HL-60 (cell line): ENCODE results near the gene USP20.

Experiments
- DNase-seq, 2 experiments: peaks; one replicate each; pipeline ENCODE4 v3.0.0-alpha.2; 2010 to 2020; ENCODE audit warnings: low read depth in 1 of 2, low spot score in 1 of 2
- H3K27ac ChIP-seq: fragments of 250-450 bp; sonication (Bioruptor Pico); replicated peaks from 2 replicates; pipeline ENCODE4 v1.5.1; 2020; ENCODE audit warnings: mild to moderate bottlenecking, moderate library complexity
- H3K27me3 ChIP-seq: fragments of 250-450 bp; sonication (Bioruptor Pico); 2 replicates; pipeline ENCODE4 v1.5.1; 2021; ENCODE audit warnings: mild to moderate bottlenecking, moderate library complexity; ENCODE audit not compliant: insufficient read depth, poor library complexity, severe bottlenecking
- H3K4me3 ChIP-seq: replicated peaks from 2 replicates; pipeline ENCODE4 v1.5.1; 2011; ENCODE audit warnings: mild to moderate bottlenecking, control low read depth, low read length; ENCODE audit not compliant: insufficient read depth
- CTCF ChIP-seq: IDR thresholded peaks from one replicate; pipeline ENCODE4 v1.5.1; 2011; ENCODE audit warnings: low read length, control low read depth, inconsistent platforms; ENCODE audit not compliant: insufficient read depth
- GABPA ChIP-seq: IDR thresholded peaks from 2 replicates; pipeline ENCODE4 v1.6.1; 2012; ENCODE audit warnings: low read depth
- POLR2AphosphoS5 ChIP-seq: IDR thresholded peaks from 2 replicates; pipeline ENCODE4 v1.6.1; 2012; ENCODE audit warnings: low read depth
- SPI1 ChIP-seq: IDR thresholded peaks from 2 replicates; pipeline ENCODE4 v1.6.1; 2012; ENCODE audit warnings: low read depth, mild to moderate bottlenecking, borderline replicate concordance
- TF ChIP-seq, protein P1 (sequence below): IDR thresholded peaks from 2 replicates; pipeline ENCODE4 v1.6.1; 2012; ENCODE audit warnings: low read depth; ENCODE audit not compliant: insufficient replicate concordance

The USP20 gene

DNA sequence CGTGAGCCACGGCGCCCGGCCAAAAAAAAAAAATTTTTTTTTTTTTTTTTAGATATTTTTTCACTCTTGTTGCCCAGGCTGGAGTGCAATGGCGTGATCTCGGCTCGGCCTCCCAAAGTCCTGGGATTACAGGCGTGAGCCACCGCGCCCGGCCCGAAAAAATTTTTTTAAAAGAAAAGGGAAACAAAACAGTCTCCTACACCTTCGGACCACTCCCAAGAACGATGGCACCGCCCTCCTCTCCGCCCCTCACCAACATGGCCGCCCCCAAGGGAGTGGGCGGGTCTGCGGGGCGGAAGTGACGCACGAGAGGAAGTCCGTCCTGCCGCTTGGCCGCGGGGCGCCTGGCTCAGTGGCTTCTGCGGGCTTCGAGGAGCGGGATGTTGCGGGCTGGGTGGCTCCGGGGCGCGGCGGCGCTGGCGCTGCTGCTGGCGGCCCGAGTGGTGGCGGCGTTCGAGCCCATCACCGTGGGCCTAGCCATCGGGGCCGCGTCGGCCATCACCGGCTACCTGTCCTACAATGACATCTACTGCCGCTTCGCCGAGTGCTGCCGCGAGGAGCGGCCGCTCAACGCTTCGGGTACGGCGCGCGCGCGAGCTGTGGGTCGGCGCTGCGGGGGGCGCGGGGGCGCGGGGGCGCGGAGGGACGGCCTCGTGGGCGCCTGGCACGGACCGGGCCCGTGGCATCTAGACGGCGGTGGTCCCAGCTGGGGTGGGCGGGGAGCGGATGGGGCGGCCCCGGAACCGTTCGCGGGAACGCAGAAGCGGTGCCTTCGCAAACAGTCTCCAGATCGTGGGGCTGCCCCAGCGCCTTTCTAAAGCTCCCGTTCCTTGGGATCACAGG lies 32.2 kb upstream of the USP20 start, which contains the start of gene TOR1B:
TSS of gene TOR1B (plus strand) at position 352 of the 843 bp plus-strand sequence. CDS start at position 381, 29 bp downstream.
- DNase-seq: peak; percentile 91 to 92
- Histone ChIP-seq H3K27me3 (no peaks in the 10 kb centered on the region), H3K27ac (peak within 1 kb of the TSS; percentile 57), H3K4me3 (peak within 1 kb of the TSS; percentile 73)
- TF ChIP-seq CTCF (no peak), GABPA (peak; percentile 91), SPI1 (peak; percentile 81), POLR2AphosphoS5 (peak; percentile 79)
- TF ChIP-seq, protein P1, sequence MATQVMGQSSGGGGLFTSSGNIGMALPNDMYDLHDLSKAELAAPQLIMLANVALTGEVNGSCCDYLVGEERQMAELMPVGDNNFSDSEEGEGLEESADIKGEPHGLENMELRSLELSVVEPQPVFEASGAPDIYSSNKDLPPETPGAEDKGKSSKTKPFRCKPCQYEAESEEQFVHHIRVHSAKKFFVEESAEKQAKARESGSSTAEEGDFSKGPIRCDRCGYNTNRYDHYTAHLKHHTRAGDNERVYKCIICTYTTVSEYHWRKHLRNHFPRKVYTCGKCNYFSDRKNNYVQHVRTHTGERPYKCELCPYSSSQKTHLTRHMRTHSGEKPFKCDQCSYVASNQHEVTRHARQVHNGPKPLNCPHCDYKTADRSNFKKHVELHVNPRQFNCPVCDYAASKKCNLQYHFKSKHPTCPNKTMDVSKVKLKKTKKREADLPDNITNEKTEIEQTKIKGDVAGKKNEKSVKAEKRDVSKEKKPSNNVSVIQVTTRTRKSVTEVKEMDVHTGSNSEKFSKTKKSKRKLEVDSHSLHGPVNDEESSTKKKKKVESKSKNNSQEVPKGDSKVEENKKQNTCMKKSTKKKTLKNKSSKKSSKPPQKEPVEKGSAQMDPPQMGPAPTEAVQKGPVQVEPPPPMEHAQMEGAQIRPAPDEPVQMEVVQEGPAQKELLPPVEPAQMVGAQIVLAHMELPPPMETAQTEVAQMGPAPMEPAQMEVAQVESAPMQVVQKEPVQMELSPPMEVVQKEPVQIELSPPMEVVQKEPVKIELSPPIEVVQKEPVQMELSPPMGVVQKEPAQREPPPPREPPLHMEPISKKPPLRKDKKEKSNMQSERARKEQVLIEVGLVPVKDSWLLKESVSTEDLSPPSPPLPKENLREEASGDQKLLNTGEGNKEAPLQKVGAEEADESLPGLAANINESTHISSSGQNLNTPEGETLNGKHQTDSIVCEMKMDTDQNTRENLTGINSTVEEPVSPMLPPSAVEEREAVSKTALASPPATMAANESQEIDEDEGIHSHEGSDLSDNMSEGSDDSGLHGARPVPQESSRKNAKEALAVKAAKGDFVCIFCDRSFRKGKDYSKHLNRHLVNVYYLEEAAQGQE: no peak

GRCh38 chr9:129803676-129804060 lies 31.6 kb upstream of the USP20 start:
- peak overlapping the region; percentile 57 for H3K27ac ChIP-seq
- TF ChIP-seq GABPA (no peak), POLR2AphosphoS5 (no peak), CTCF (no peak)
- TF ChIP-seq, protein P1: no peak
- no peak for DNase-seq
- no peaks in the 10 kb centered on the region for H3K27me3 ChIP-seq
- peak overlapping the region; percentile 73 for H3K4me3 ChIP-seq

- H3K27me3 ChIP-seq: no peaks in the 10 kb centered on the region
- TF ChIP-seq GABPA (no peak), SPI1 (no peak), POLR2AphosphoS5 (no peak), CTCF (no peak)
- TF ChIP-seq, protein P1: no peak
- peak; percentile 47 to 51 for DNase-seq
- H3K27ac ChIP-seq: peak overlapping the region; percentile 50
- no peak overlapping the region for H3K4me3 ChIP-seq
Observed at GRCh38 chr9:129806061-129806460, 29.2 kb upstream of the USP20 start.
